IMR-90 (cell line): Measurements from ENCODE around the gene DPP10.

ENCODE experiments used
- CEBPB ChIP-seq: IDR thresholded peaks from 2 replicates; pipeline ENCODE4 v1.6.1; 2012; ENCODE audit warnings: low read depth, low read length, improper control_type of control experiment
- CHD1 ChIP-seq: IDR thresholded peaks from 2 replicates; pipeline ENCODE4 v1.6.1; 2012; ENCODE audit warnings: low read depth, low read length, improper control_type of control experiment
- FOS ChIP-seq: fragments of 150-350 bp; IDR thresholded peaks from 2 replicates; pipeline ENCODE4 v1.6.1; 2016; ENCODE audit warnings: low read depth, low read length
- MAFK ChIP-seq: IDR thresholded peaks from 2 replicates; pipeline ENCODE4 v1.6.1; 2012; ENCODE audit warnings: low read depth, low read length, improper control_type of control experiment
- MAZ ChIP-seq: IDR thresholded peaks from 2 replicates; pipeline ENCODE4 v1.6.1; 2012; ENCODE audit warnings: low read depth, mild to moderate bottlenecking, low read length, improper control_type of control experiment, moderate library complexity, borderline replicate concordance
- NFE2L2 ChIP-seq: fragments of 150-350 bp; IDR thresholded peaks from 2 replicates; pipeline ENCODE4 v1.6.1; 2016; ENCODE audit warnings: low read depth, mild to moderate bottlenecking, low read length
- POLR2A ChIP-seq: IDR thresholded peaks from 2 replicates; pipeline ENCODE4 v1.6.1; 2012; ENCODE audit warnings: mild to moderate bottlenecking, low read depth, low read length
- RAD21 ChIP-seq: IDR thresholded peaks from 2 replicates; pipeline ENCODE4 v1.6.1; 2012; ENCODE audit warnings: low read length, improper control_type of control experiment
- RFX5 ChIP-seq: IDR thresholded peaks from 2 replicates; pipeline ENCODE4 v1.8.0; 2012; ENCODE audit warnings: low read depth, mild to moderate bottlenecking, low read length, moderate library complexity
- SMC3 ChIP-seq: fragments of 150-350 bp; IDR thresholded peaks from 2 replicates; pipeline ENCODE4 v1.6.1; 2016; ENCODE audit warnings: low read depth, mild to moderate bottlenecking, antibody characterized with exemption, low read length, moderate library complexity
- TF ChIP-seq, protein P1 (sequence below): conservative IDR thresholded peaks from 2 replicates; pipeline ENCODE4 v1.5.1; 2012; ENCODE audit warnings: mild to moderate bottlenecking, low read depth, low read length, improper control_type of control experiment
- TF ChIP-seq, protein P2 (sequence below): fragments of 150-350 bp; IDR thresholded peaks from 2 replicates; pipeline ENCODE4 v1.6.1; 2017; ENCODE audit warnings: mild to moderate bottlenecking, antibody characterized with exemption, low read length, low read depth
- TF ChIP-seq, protein P3 (sequence below): fragments of 150-350 bp; IDR thresholded peaks from 2 replicates; pipeline ENCODE4 v1.6.1; 2016; ENCODE audit warnings: low read depth, mild to moderate bottlenecking, low read length, moderate library complexity, borderline replicate concordance

DNA sequence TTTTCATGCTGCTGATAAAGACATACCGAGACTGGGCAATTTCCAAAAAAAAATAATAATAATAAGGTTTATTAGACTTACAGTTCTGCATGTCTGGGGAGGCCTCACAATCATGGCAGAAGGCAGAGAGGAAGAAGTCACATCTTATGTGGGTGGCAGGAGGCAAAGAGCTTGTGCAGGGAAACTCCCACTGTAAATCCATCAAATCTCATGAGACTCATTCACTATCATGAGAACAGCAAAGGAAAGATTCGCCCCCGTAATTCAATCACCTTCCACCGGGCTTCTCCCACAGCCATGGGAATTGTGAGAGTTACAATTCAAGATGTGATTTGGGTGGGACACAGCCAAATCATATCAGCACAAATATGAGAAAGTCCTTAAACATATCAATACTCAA is 1314.8 kb downstream of the DPP10 start:
- TF ChIP-seq CEBPB: no peak
- TF ChIP-seq POLR2A: no peak
- TF ChIP-seq, protein P1, sequence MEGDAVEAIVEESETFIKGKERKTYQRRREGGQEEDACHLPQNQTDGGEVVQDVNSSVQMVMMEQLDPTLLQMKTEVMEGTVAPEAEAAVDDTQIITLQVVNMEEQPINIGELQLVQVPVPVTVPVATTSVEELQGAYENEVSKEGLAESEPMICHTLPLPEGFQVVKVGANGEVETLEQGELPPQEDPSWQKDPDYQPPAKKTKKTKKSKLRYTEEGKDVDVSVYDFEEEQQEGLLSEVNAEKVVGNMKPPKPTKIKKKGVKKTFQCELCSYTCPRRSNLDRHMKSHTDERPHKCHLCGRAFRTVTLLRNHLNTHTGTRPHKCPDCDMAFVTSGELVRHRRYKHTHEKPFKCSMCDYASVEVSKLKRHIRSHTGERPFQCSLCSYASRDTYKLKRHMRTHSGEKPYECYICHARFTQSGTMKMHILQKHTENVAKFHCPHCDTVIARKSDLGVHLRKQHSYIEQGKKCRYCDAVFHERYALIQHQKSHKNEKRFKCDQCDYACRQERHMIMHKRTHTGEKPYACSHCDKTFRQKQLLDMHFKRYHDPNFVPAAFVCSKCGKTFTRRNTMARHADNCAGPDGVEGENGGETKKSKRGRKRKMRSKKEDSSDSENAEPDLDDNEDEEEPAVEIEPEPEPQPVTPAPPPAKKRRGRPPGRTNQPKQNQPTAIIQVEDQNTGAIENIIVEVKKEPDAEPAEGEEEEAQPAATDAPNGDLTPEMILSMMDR: no peak
- no peak for TF ChIP-seq MAFK
- no peak for TF ChIP-seq MAZ
- TF ChIP-seq, protein P2, sequence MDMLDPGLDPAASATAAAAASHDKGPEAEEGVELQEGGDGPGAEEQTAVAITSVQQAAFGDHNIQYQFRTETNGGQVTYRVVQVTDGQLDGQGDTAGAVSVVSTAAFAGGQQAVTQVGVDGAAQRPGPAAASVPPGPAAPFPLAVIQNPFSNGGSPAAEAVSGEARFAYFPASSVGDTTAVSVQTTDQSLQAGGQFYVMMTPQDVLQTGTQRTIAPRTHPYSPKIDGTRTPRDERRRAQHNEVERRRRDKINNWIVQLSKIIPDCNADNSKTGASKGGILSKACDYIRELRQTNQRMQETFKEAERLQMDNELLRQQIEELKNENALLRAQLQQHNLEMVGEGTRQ: no peak
- no peak for TF ChIP-seq NFE2L2
- TF ChIP-seq, protein P3, sequence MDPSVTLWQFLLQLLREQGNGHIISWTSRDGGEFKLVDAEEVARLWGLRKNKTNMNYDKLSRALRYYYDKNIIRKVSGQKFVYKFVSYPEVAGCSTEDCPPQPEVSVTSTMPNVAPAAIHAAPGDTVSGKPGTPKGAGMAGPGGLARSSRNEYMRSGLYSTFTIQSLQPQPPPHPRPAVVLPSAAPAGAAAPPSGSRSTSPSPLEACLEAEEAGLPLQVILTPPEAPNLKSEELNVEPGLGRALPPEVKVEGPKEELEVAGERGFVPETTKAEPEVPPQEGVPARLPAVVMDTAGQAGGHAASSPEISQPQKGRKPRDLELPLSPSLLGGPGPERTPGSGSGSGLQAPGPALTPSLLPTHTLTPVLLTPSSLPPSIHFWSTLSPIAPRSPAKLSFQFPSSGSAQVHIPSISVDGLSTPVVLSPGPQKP: no peak
- TF ChIP-seq SMC3: no peak
- no peak for TF ChIP-seq FOS
- no peak for TF ChIP-seq RAD21
- no peak for TF ChIP-seq CHD1
- TF ChIP-seq RFX5: no peak
